B cell (primary cell): ENCODE data around the gene ADGRL4.

Experiments
- EZH2 ChIP-seq: IDR thresholded peaks from 2 replicates; pipeline ENCODE4 v1.6.1; 2012; ENCODE audit warnings: borderline replicate concordance, low read depth, mild to moderate bottlenecking, moderate library complexity, low read length; ENCODE audit not compliant: insufficient read depth, poor library complexity, severe bottlenecking
- TF ChIP-seq, protein P1 (sequence below): fragments of 200-600 bp; IDR thresholded peaks from one replicate; pipeline ENCODE4 v1.8.0; 2022; ENCODE audit warnings: antibody characterized with exemption, mild to moderate bottlenecking

DNA sequence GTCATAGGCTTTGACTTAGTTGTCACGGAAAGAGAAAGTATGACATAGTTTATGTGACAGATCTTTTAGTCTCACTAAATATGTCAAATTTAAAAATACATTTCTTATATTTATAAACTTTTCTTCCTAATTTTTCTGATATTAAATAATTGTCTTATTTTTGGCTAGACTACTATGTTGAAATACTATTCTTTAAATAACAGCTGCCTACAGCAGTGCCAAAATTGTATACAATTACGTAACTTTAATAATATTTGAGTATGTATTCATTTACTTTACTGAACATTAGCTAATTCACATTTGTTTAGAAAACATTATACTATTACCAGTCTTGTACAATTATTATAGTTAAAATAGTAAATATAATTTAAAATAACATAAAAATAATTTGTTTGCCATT, 137.4 kb downstream of the ADGRL4 start:
- TF ChIP-seq, protein P1, sequence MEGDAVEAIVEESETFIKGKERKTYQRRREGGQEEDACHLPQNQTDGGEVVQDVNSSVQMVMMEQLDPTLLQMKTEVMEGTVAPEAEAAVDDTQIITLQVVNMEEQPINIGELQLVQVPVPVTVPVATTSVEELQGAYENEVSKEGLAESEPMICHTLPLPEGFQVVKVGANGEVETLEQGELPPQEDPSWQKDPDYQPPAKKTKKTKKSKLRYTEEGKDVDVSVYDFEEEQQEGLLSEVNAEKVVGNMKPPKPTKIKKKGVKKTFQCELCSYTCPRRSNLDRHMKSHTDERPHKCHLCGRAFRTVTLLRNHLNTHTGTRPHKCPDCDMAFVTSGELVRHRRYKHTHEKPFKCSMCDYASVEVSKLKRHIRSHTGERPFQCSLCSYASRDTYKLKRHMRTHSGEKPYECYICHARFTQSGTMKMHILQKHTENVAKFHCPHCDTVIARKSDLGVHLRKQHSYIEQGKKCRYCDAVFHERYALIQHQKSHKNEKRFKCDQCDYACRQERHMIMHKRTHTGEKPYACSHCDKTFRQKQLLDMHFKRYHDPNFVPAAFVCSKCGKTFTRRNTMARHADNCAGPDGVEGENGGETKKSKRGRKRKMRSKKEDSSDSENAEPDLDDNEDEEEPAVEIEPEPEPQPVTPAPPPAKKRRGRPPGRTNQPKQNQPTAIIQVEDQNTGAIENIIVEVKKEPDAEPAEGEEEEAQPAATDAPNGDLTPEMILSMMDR: no peak
- TF ChIP-seq EZH2: no peak
